ENCODE data around the gene ZCCHC14. TPM values are rescaled to one million over a fixed set of nuclear protein-coding genes. Genes with fewer than 3 reads are reported as not detected.
"Not testable (repeated sequence)": the region's sequence is repeated elsewhere in the genome, so short reads cannot be mapped to it uniquely, and the experiment has no call there.

ZCCHC14 gene
- total and polyA plus RNA-seq, 2 experiments from 2014 or later, result 2.7 to 6.3 TPM

- H3K9me2 ChIP-seq (ENCODE audit: insufficient read depth); in situ Hi-C loops (cut with MboI); H3K79me2 ChIP-seq (ENCODE audit: insufficient read depth); H3K9me3 ChIP-seq (ENCODE audit: low read depth); H3K27me3 ChIP-seq (replicated peaks; ENCODE audit: insufficient read depth); H4K20me1 ChIP-seq (ENCODE audit: insufficient read depth); H3K36me3 ChIP-seq (ENCODE audit: low read depth): not testable (repeated sequence)
- peak overlapping the region; percentile 32; the same call in 1 of the 2 replicates for H3K4me3 ChIP-seq
- 9% methylated on average over 4 of the region's 4 CpGs for WGBS, 2 experiments (ENCODE audit: low coverage in 1 of 2, low lambda C conversion rate in 2 of 2, missing lambda C conversion rate in 2 of 2)
- H3K27ac ChIP-seq, result peak overlapping the region; percentile 97
- peak; percentile 66 for DNase-seq
- peak overlapping the region; percentile 70 for H2AFZ ChIP-seq
- peak overlapping the region; percentile 52 for H3K4me2 ChIP-seq (ENCODE audit: unreplicated experiment)
- peak overlapping the region; percentile 90 for H3K9ac ChIP-seq
- H3K4me1 ChIP-seq (ENCODE audit: insufficient read depth), result peaks cover 23% of the 10 kb centered on the region
- H3F3A ChIP-seq (ENCODE audit: insufficient read depth), result peaks cover 22% of the 10 kb centered on the region
These were observed 26.3 kb upstream of the ZCCHC14 start for GRCh38 chr16:87519170-87519569.

- Histone ChIP-seq H3K27ac (peak overlapping the region; percentile 97), H3K9ac (peak overlapping the region; percentile 90), H3K4me2 (ENCODE audit: unreplicated experiment) (peak overlapping the region; percentile 95), H3F3A (ENCODE audit: insufficient read depth) (peaks cover 22% of the 10 kb centered on the region), H3K4me1 (ENCODE audit: insufficient read depth) (peaks cover 23% of the 10 kb centered on the region), H3K4me3 (peak overlapping the region; percentile 64), H2AFZ (peak overlapping the region; percentile 79)
- H3K36me3 ChIP-seq (ENCODE audit: low read depth); H4K20me1 ChIP-seq (ENCODE audit: insufficient read depth); H3K79me2 ChIP-seq (ENCODE audit: insufficient read depth); H3K9me3 ChIP-seq (ENCODE audit: low read depth); H3K27me3 ChIP-seq (replicated peaks; ENCODE audit: insufficient read depth); in situ Hi-C loops (cut with MboI); H3K9me2 ChIP-seq (ENCODE audit: insufficient read depth): not testable (repeated sequence)
- 3% methylated on average over 19 to 20 of the region's 21 CpGs for WGBS, 2 experiments (ENCODE audit: low coverage in 1 of 2, low lambda C conversion rate in 2 of 2, missing lambda C conversion rate in 2 of 2)
- DNase-seq, result peak; percentile 82
These were observed 25.7 kb upstream of the ZCCHC14 start for GRCh38 chr16:87518430-87519051.

- H3K9me3 ChIP-seq (ENCODE audit: low read depth); H3K9me2 ChIP-seq (ENCODE audit: insufficient read depth); H4K20me1 ChIP-seq (ENCODE audit: insufficient read depth); H3K79me2 ChIP-seq (ENCODE audit: insufficient read depth); H3K27me3 ChIP-seq (replicated peaks; ENCODE audit: insufficient read depth); in situ Hi-C loops (cut with MboI); H3K36me3 ChIP-seq (ENCODE audit: low read depth): not testable (repeated sequence)
- peaks cover 22% of the 10 kb centered on the region for H3F3A ChIP-seq (ENCODE audit: insufficient read depth)
- peak overlapping the region; percentile 97 for H3K27ac ChIP-seq
- peak overlapping the region; percentile 64 for H3K4me3 ChIP-seq
- H3K9ac ChIP-seq, result peak overlapping the region; percentile 90
- peak overlapping the region; percentile 79 for H2AFZ ChIP-seq
- H3K4me1 ChIP-seq (ENCODE audit: insufficient read depth), result peaks cover 23% of the 10 kb centered on the region
- peak; percentile 94 for DNase-seq
- peak overlapping the region; percentile 95 for H3K4me2 ChIP-seq (ENCODE audit: unreplicated experiment)
- 3% methylated on average over 29 to 33 of the region's 34 CpGs for WGBS, 2 experiments (ENCODE audit: low coverage in 1 of 2, low lambda C conversion rate in 2 of 2, missing lambda C conversion rate in 2 of 2)
These were observed 25.0 kb upstream of the ZCCHC14 start for GRCh38 chr16:87517610-87518429.

- no peak for DNase-seq
- Histone ChIP-seq H3K9ac (no peak overlapping the region), H3K36me3 (ENCODE audit: low read depth) (no peaks in the 10 kb centered on the region), H3K27ac (no peak overlapping the region), H3F3A (ENCODE audit: insufficient read depth) (peaks cover 22% of the 10 kb centered on the region), H3K79me2 (ENCODE audit: insufficient read depth) (no peaks in the 10 kb centered on the region), H3K4me2 (ENCODE audit: unreplicated experiment) (no peak overlapping the region), H4K20me1 (ENCODE audit: insufficient read depth) (no peaks in the 10 kb centered on the region), H3K4me3 (no peak overlapping the region), H3K9me3 (ENCODE audit: low read depth) (no peaks in the 10 kb centered on the region), H3K9me2 (ENCODE audit: insufficient read depth) (no peaks in the 10 kb centered on the region), H2AFZ (no peak overlapping the region), H3K27me3 (replicated peaks; ENCODE audit: insufficient read depth) (no peaks in the 10 kb centered on the region), H3K4me1 (ENCODE audit: insufficient read depth) (peaks cover 23% of the 10 kb centered on the region)
- in situ Hi-C loops (cut with MboI), result no loop called here
- TF ChIP-seq EZH2phosphoT487 (IDR thresholded peaks at IDR 0.05; ENCODE audit: insufficient read depth, low read depth) (no peak), EZH2 (IDR thresholded peaks at IDR 0.05; ENCODE audit: insufficient read depth, poor library complexity, severe bottlenecking) (no peak)
- WGBS, 2 experiments (ENCODE audit: low coverage in 1 of 2, low lambda C conversion rate in 2 of 2, missing lambda C conversion rate in 2 of 2), result 91% methylated on average over 12 of the region's 12 CpGs
These were observed 23.5 kb upstream of the ZCCHC14 start for GRCh38 chr16:87516361-87516760.
